HCT116 (cell line): ENCODE results near the gene LRG1.

ENCODE experiments used
- CEBPB ChIP-seq: IDR thresholded peaks from 2 replicates; pipeline ENCODE4 v1.6.1; 2012; ENCODE audit warnings: low read depth
- CTCF ChIP-seq, 3 experiments: fragments of 200-600 bp in 1 of 3; sonication (generic) in 1 of 3; IDR thresholded peaks in 2 of 3; conservative IDR thresholded peaks in 1 of 3; 2 replicates each; pipeline ENCODE4 v1.5.1; 2012 to 2017; ENCODE audit warnings: low read depth in 2 of 3, low read length in 2 of 3, antibody characterized with exemption in 1 of 3, borderline replicate concordance in 1 of 3, control low read depth in 1 of 3, mild to moderate bottlenecking in 1 of 3, mixed read lengths in 1 of 3, mixed run types in 1 of 3, moderate library complexity in 1 of 3; ENCODE audit not compliant: insufficient read depth in 1 of 3
- EZH2 ChIP-seq: fragments of 200-600 bp; sonication (generic); IDR thresholded peaks from 2 replicates; pipeline ENCODE4 v1.6.1; 2017; ENCODE audit warnings: antibody characterized with exemption, mixed run types
- EZH2phosphoT487 ChIP-seq: fragments of 200-600 bp; IDR thresholded peaks from 2 replicates; pipeline ENCODE4 v1.6.1; 2018; ENCODE audit warnings: antibody characterized with exemption, borderline replicate concordance
- JUND ChIP-seq: IDR thresholded peaks from 2 replicates; pipeline ENCODE4 v1.6.1; 2012
- MAX ChIP-seq: IDR thresholded peaks from 2 replicates; pipeline ENCODE4 v1.6.1; 2012
- POLR2A ChIP-seq: IDR thresholded peaks from 2 replicates; pipeline ENCODE4 v1.7.0; 2011; ENCODE audit warnings: borderline replicate concordance; ENCODE audit not compliant: insufficient read depth, insufficient read length; ENCODE audit errors: extremely low read depth
- POLR2AphosphoS5 ChIP-seq: IDR thresholded peaks from 2 replicates; pipeline ENCODE4 v1.6.1; 2011; ENCODE audit warnings: mild to moderate bottlenecking, low read depth, low read length, moderate library complexity
- SIN3A ChIP-seq: IDR thresholded peaks from 2 replicates; pipeline ENCODE4 v1.6.1; 2012; ENCODE audit warnings: low read depth
- SP1 ChIP-seq: IDR thresholded peaks from 2 replicates; pipeline ENCODE4 v1.6.1; 2012; ENCODE audit warnings: low read depth
- SRF ChIP-seq: IDR thresholded peaks from 2 replicates; pipeline ENCODE4 v1.6.1; 2012; ENCODE audit warnings: low read depth
- ZBTB33 ChIP-seq: IDR thresholded peaks from 2 replicates; pipeline ENCODE4 v1.6.1; 2011; ENCODE audit warnings: mild to moderate bottlenecking, low read length, moderate library complexity; ENCODE audit not compliant: insufficient replicate concordance; ENCODE audit errors: extremely low read depth
- ZFX ChIP-seq: fragments of 450-650 bp; IDR thresholded peaks from 2 replicates; pipeline ENCODE4 v1.6.1; 2017
- ZNF274 ChIP-seq: fragments of 200-500 bp; sonication (Bioruptor generic); IDR thresholded peaks from 2 replicates; pipeline ENCODE4 v1.6.1; 2014; ENCODE audit warnings: mild to moderate bottlenecking, low read depth, low read length, inconsistent platforms

- TF ChIP-seq EZH2 (no peak), CTCF (IDR thresholded peaks at IDR 0.05 in 2 of 3, conservative IDR thresholded peaks at IDR 0.05 in 1 of 3; ENCODE audit: borderline replicate concordance in 1 of 3, insufficient read depth in 1 of 3, low read depth in 2 of 3, low read length in 2 of 3) (no peak), JUND (no peak), CEBPB (no peak), POLR2A (no peak), ZFX (no peak), POLR2AphosphoS5 (no peak), SIN3A (no peak), SRF (no peak), MAX (no peak), EZH2phosphoT487 (no peak), ZNF274 (no peak), ZBTB33 (no peak), SP1 (no peak)
Measured at GRCh38 chr19:4519521-4520277, 20.1 kb downstream of the LRG1 start.
